Endothelial cell of umbilical vein (primary cell): ENCODE data around the gene KLK13. TPM values are rescaled to one million over a fixed set of nuclear protein-coding genes. Genes with fewer than 3 reads are reported as not detected.

Source experiments
- BruUV-seq: library from RNA; stranded (reverse); fragments of 400-500 nt; replicated peaks from 2 replicates; lab custom pipeline; 2021; lab: Mats Ljungman, UMichigan
- CTCF ChIA-PET: fragments of 300-600, 350-600 bp; sonication (Branson Sonifier 250); formaldehyde crosslinking; loops from one replicate; lab custom pipeline; 2021; ENCODE audit warnings: antibody characterized with exemption, inconsistent platforms; lab: Charles Lee
- POLR2A ChIA-PET: fragments of 300-600, 350-600 bp; sonication (Branson Sonifier 250); formaldehyde crosslinking; loops from one replicate; lab custom pipeline; 2021; ENCODE audit warnings: antibody characterized with exemption, inconsistent platforms; lab: Charles Lee
- DNase-seq: peaks from one replicate; pipeline ENCODE4 v3.0.0-alpha.2; 2011; ENCODE audit warnings: low read depth, low spot score
- FAIRE-seq: peaks from 2 replicates; lab custom pipeline; 2011; peaks lifted over from hg19 to GRCh38; lab: Jason Lieb, UNC
- H2AFZ ChIP-seq: 2 replicates; pipeline ENCODE4 v1.6.0; 2012; ENCODE audit warnings: low read depth, low read length, control low read depth, inconsistent platforms
- H3K27ac ChIP-seq: 2 replicates; pipeline ENCODE4 v1.5.1; 2011; ENCODE audit warnings: low read depth, mild to moderate bottlenecking, control low read depth, low read length, moderate library complexity; ENCODE audit not compliant: insufficient read depth
- H3K27me3 ChIP-seq, 2 experiments: 2 replicates each; pipeline versions ENCODE4 v1.6.0 to v1.6.1; 2011; ENCODE audit warnings: low read length in 2 of 2, mixed read lengths in 1 of 2; ENCODE audit not compliant: control insufficient read depth in 2 of 2, insufficient read depth in 2 of 2
- H3K36me3 ChIP-seq, 2 experiments: 2 replicates in 1 of 2; 3 replicates in 1 of 2; pipeline ENCODE4 v1.5.1; 2011; ENCODE audit warnings: low read length in 2 of 2, mild to moderate bottlenecking in 1 of 2, moderate library complexity in 1 of 2; ENCODE audit not compliant: control insufficient read depth in 2 of 2, insufficient read depth in 2 of 2; ENCODE audit errors: extremely low read depth in 1 of 2
- H3K4me1 ChIP-seq: 3 replicates; pipeline ENCODE4 v1.5.1; 2011; ENCODE audit warnings: mild to moderate bottlenecking, low read length; ENCODE audit not compliant: control insufficient read depth, insufficient read depth; ENCODE audit errors: extremely low read depth
- H3K4me2 ChIP-seq: 2 replicates; pipeline ENCODE4 v1.6.1; 2011; ENCODE audit warnings: low read length, control low read depth, mixed read lengths; ENCODE audit not compliant: insufficient read depth
- H3K4me3 ChIP-seq, 3 experiments: fragments of 200-600 bp in 1 of 3; sonication (generic), shearing (Covaris generic) in 1 of 3; replicated peaks in 1 of 3; 2 replicates each; pipeline ENCODE4 v1.5.1; 2011 to 2016; ENCODE audit warnings: control low read depth in 3 of 3, low read length in 3 of 3, mild to moderate bottlenecking in 2 of 3, inconsistent platforms in 1 of 3, low read depth in 1 of 3, moderate library complexity in 1 of 3; ENCODE audit not compliant: insufficient read depth in 1 of 3
- H3K79me2 ChIP-seq: 2 replicates; pipeline ENCODE4 v1.6.0; 2012; ENCODE audit warnings: low read length, inconsistent platforms; ENCODE audit not compliant: control insufficient read depth, insufficient read depth
- H3K9ac ChIP-seq: replicated peaks from 2 replicates; pipeline ENCODE3; 2011; ENCODE audit warnings: low read length, control low read depth; ENCODE audit not compliant: insufficient read depth; ENCODE audit errors: extremely low read depth
- H3K9me1 ChIP-seq: replicated peaks from 3 replicates; pipeline ENCODE4 v1.6.0; 2011; ENCODE audit warnings: mild to moderate bottlenecking, low read length; ENCODE audit not compliant: control insufficient read depth, insufficient read depth; ENCODE audit errors: extremely low read depth
- H3K9me3 ChIP-seq: replicated peaks from 2 replicates; pipeline ENCODE4 v1.5.1; 2012; ENCODE audit warnings: low read length, inconsistent platforms; ENCODE audit not compliant: control insufficient read depth, insufficient read depth
- H4K20me1 ChIP-seq: replicated peaks from 2 replicates; pipeline ENCODE3; 2011; ENCODE audit warnings: mild to moderate bottlenecking, low read length; ENCODE audit not compliant: control insufficient read depth, insufficient read depth; ENCODE audit errors: extremely low read depth
- EZH2 ChIP-seq: IDR thresholded peaks from 2 replicates; pipeline ENCODE4 v1.6.1; 2012; ENCODE audit warnings: borderline replicate concordance, low read depth, mild to moderate bottlenecking, moderate library complexity, low read length, inconsistent platforms; ENCODE audit not compliant: severe bottlenecking
- FOS ChIP-seq: IDR thresholded peaks from 2 replicates; pipeline ENCODE4 v1.6.1; 2011; ENCODE audit warnings: mild to moderate bottlenecking, low read length, moderate library complexity, borderline replicate concordance; ENCODE audit not compliant: insufficient read depth
- GATA2 ChIP-seq: IDR thresholded peaks from 2 replicates; pipeline ENCODE4 v1.7.0; 2011; ENCODE audit warnings: low read depth, mild to moderate bottlenecking, moderate library complexity, mixed read lengths, low read length; ENCODE audit not compliant: insufficient read length, insufficient read depth
- JUN ChIP-seq: IDR thresholded peaks from 2 replicates; pipeline ENCODE4 v1.6.1; 2011; ENCODE audit warnings: borderline replicate concordance, low read depth; ENCODE audit not compliant: insufficient read length, insufficient read depth
- MAX ChIP-seq: IDR thresholded peaks from 2 replicates; pipeline ENCODE4 v1.6.1; 2011; ENCODE audit not compliant: insufficient read depth, insufficient read length
- MYC ChIP-seq: IDR thresholded peaks from one replicate; pipeline ENCODE4 v1.6.1; 2011; ENCODE audit warnings: mild to moderate bottlenecking, low read depth, low read length
- POLR2A ChIP-seq: IDR thresholded peaks from 2 replicates; pipeline ENCODE4 v1.6.1; 2012; ENCODE audit warnings: low read depth, mild to moderate bottlenecking, control low read depth, low read length
- POLR2AphosphoS5 ChIP-seq: IDR thresholded peaks from 2 replicates; pipeline ENCODE4 v1.6.1; 2012; ENCODE audit warnings: low read depth, mild to moderate bottlenecking, control low read depth, low read length, moderate library complexity; ENCODE audit not compliant: insufficient read depth
- dilution Hi-C: fragments of 300-500 bp; cut with MboI; formaldehyde crosslinking; loops from one replicate; pipeline ENCODE4 v1.15.0; 2019; ENCODE audit warnings: low sequenced_read_pairs; ENCODE audit not compliant: extremely low pct_ligation_motif_present
- intact Hi-C: fragments of 100-400 bp; cut with micrococcal nuclease; formaldehyde crosslinking; loops from one replicate; pipeline ENCODE4 v1.10.0; 2022
- polyA plus RNA-seq, 4 experiments: library from polyadenylated mRNA; depleted of rRNA in 3 of 4; stranded (reverse) in 3 of 4; unstranded in 1 of 4; fragments of >200 nt; gene quantifications; 2 replicates each; pipeline versions ENCODE4 v1.2.1 to v1.2.3, GENCODE V29; 2011 to 2012; ENCODE audit warnings: missing spikeins in 1 of 4
- total RNA-seq: library from RNA; stranded (reverse); gene quantifications from 2 replicates; pipeline ENCODE4 v1.2.3, GENCODE V29; 2021
- TF ChIP-seq, protein P1 (sequence below), 2 donors: IDR thresholded peaks; 1 replicate in 1 of 2; 2 replicates in 1 of 2; pipeline ENCODE4 v1.5.1; 2011; ENCODE audit warnings: low read length in 2 of 2, mild to moderate bottlenecking in 2 of 2, moderate library complexity in 2 of 2, control low read depth in 1 of 2, inconsistent platforms in 1 of 2, low read depth in 1 of 2; ENCODE audit not compliant: insufficient read depth in 1 of 2; ENCODE audit errors: extremely low read depth in 1 of 2

The KLK13 gene
- total and polyA plus RNA-seq, 2 donors (not counting 3 experiments of a cell fraction or from before 2014, with no cell fraction given) = not detected

DNA sequence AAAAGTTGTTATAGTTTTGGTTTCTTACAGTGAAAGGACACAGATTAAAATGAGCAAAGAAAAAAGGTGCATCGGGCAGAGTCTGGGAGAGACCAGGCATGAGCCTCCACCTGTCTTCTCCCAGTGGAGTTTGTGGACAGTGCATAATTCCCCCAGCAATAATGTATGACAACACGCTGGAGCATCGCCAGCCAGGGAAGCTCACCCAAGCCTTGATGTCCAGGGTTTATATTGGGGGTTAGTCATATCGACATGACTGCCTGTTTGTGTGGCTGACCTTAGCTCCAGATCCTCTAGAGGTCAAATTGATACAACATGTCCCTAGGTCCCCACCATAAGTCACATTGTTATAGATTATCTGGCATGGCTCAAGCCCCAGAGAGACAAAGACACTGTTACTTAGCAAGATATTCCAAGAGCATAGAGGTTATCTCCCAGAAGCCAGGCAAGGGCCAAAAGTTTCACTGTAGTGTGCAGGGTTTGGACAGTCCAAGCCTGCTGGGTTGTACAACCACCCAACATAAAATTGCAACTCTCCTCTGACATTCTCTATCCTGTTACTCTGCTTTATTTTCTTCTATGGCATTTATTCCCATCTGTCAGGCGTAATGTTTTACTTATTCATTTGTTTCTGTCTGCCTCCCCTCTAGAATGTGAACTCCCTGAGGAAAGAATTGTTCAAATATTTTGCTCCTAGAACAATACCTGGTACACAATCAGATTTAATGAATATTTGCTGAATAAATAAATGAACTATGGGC is 5.6 kb upstream of the KLK13 start:
- Histone ChIP-seq H3K27ac (no peak overlapping the region), H3K9me1 (no peaks in the 10 kb centered on the region), H3K27me3 (no peaks in the 10 kb centered on the region), H3K79me2 (no peaks in the 10 kb centered on the region), H3K9me3 (no peaks in the 10 kb centered on the region), H3K4me1 (no peaks in the 10 kb centered on the region), H3K9ac (no peak overlapping the region), H3K4me2 (no peak overlapping the region), H2AFZ (no peak overlapping the region), H4K20me1 (no peaks in the 10 kb centered on the region), H3K4me3 (no peak overlapping the region), H3K36me3 (no peaks in the 10 kb centered on the region)
- CTCF ChIA-PET = no interaction called here
- intact Hi-C loops = no loop called here
- FAIRE-seq = no peak
- DNase-seq = no peak
- POLR2A ChIA-PET = no interaction called here
- no TSS peak for BruUV-seq
- TF ChIP-seq JUN = no peak
- no peak for TF ChIP-seq MAX
- no peak for TF ChIP-seq GATA2
- no peak for TF ChIP-seq MYC
- TF ChIP-seq, protein P1, sequence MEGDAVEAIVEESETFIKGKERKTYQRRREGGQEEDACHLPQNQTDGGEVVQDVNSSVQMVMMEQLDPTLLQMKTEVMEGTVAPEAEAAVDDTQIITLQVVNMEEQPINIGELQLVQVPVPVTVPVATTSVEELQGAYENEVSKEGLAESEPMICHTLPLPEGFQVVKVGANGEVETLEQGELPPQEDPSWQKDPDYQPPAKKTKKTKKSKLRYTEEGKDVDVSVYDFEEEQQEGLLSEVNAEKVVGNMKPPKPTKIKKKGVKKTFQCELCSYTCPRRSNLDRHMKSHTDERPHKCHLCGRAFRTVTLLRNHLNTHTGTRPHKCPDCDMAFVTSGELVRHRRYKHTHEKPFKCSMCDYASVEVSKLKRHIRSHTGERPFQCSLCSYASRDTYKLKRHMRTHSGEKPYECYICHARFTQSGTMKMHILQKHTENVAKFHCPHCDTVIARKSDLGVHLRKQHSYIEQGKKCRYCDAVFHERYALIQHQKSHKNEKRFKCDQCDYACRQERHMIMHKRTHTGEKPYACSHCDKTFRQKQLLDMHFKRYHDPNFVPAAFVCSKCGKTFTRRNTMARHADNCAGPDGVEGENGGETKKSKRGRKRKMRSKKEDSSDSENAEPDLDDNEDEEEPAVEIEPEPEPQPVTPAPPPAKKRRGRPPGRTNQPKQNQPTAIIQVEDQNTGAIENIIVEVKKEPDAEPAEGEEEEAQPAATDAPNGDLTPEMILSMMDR (IDR thresholded peaks at IDR 0.05; ENCODE audit: extremely low read depth in 1 of 2, insufficient read depth in 1 of 2, low read depth in 1 of 2, low read length in 2 of 2) = no peak
- TF ChIP-seq FOS = no peak
- no peak for TF ChIP-seq POLR2A
- TF ChIP-seq POLR2AphosphoS5 = no peak
- no peak for TF ChIP-seq EZH2
- dilution Hi-C loops = no loop called here
